ENCODE results near the gene CEP85L.

Gene CEP85L

DNA sequence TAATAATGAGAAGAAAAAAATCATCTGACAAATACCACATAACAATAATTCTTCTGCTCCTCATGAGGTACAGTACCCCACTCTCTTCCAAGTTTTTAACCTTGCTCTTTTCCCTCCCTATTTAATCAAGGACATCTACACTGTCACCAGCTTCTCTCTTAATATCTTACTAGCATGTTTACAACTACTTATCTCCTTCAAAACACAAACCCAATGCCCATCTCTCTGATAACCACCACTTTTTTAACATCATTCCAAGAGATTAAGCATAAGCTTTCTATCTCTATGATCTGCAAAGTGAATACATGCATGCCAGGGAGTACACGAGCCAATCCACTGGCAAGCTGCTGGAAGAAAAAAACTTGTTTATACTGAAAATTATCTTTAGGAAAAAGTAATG, 10.3 kb downstream of the CEP85L start:
- no peak overlapping the region for H3K4me3 ChIP-seq (replicated peaks in 1 of 2; ENCODE audit: low read depth in 2 of 2, low read length in 2 of 2)
- TF ChIP-seq, protein P1, sequence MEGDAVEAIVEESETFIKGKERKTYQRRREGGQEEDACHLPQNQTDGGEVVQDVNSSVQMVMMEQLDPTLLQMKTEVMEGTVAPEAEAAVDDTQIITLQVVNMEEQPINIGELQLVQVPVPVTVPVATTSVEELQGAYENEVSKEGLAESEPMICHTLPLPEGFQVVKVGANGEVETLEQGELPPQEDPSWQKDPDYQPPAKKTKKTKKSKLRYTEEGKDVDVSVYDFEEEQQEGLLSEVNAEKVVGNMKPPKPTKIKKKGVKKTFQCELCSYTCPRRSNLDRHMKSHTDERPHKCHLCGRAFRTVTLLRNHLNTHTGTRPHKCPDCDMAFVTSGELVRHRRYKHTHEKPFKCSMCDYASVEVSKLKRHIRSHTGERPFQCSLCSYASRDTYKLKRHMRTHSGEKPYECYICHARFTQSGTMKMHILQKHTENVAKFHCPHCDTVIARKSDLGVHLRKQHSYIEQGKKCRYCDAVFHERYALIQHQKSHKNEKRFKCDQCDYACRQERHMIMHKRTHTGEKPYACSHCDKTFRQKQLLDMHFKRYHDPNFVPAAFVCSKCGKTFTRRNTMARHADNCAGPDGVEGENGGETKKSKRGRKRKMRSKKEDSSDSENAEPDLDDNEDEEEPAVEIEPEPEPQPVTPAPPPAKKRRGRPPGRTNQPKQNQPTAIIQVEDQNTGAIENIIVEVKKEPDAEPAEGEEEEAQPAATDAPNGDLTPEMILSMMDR (IDR thresholded peaks at IDR 0.05; ENCODE audit: low read depth, low read length), result no peak
- no peak for DNase-seq (ENCODE audit: low read depth in 2 of 2)

GRCh38 chr6:118639054-118639964, 12.1 kb downstream of the CEP85L start:
- TF ChIP-seq, protein P1 (IDR thresholded peaks at IDR 0.05; ENCODE audit: low read depth, low read length), result no peak

DNA sequence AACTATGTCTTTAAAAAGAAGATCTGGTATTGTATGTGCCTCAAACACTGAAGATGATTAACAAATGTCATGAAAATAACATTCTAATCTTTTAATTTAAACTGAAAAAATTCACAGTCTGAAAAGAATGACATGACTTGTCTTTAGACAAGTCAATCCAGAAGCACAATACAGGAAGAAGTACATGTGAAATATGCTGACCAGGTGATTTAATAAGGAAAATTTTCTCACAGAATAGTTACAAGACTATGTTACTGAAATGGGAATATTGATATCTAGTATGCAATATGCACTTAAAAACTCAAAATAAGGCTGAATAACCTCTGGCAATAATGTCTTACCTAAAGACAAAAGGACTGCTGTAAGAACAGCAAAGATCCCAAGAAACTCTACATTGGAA, 13.1 kb downstream of the CEP85L start:
- no peak overlapping the region for H3K4me3 ChIP-seq (replicated peaks in 1 of 2; ENCODE audit: low read depth in 2 of 2, low read length in 2 of 2)
- TF ChIP-seq, protein P1 (IDR thresholded peaks at IDR 0.05; ENCODE audit: low read depth, low read length), result no peak
- no peak for DNase-seq (ENCODE audit: low read depth in 2 of 2)

More at GRCh38 chr6:118639054-118639964, 12.1 kb downstream of the CEP85L start:
- no peak overlapping the region for H3K4me3 ChIP-seq (replicated peaks in 1 of 2; ENCODE audit: low read depth in 2 of 2, low read length in 2 of 2)
- no peak for DNase-seq (ENCODE audit: low read depth in 2 of 2)

DNA sequence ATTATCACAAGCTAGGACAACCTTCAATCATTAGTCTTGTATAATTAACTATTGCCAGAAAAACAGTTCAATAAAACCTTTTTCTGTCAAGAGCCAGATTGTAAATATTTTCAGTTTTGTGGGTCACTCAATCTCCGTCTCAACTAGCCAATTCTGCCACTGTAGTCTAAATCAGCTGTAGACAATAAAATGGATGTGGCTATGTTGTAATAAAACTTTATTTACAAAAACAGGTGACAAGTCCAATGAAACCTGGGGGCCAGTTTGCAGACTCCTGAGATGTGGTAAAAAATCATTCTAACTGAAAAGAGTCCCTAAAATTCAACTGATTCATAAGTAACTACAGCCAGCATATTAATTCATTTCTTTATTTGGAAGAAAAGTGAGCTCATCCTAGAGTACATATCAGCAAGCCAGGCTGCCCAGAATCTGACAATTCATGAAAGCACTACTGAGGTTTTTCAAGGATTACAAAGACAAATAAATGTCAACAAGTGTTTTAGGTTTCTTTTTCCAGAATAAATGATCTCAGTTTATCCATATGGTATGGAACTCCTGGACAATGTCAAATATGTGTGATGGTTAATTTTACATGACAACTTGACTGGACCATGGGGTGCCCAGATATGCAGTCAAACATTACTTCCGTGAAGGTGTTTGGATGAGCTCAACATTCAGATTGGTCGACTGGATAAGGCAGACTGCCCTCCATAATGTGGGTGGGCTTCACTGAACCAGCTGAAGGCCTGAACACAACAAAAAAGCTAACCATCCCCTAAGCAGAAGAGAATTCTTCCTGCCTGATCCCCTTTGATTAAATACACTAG, 15.3 kb downstream of the CEP85L start:
- TF ChIP-seq, protein P1 (IDR thresholded peaks at IDR 0.05; ENCODE audit: low read depth, low read length), result no peak
- no peak for DNase-seq (ENCODE audit: low read depth in 2 of 2)

DNA sequence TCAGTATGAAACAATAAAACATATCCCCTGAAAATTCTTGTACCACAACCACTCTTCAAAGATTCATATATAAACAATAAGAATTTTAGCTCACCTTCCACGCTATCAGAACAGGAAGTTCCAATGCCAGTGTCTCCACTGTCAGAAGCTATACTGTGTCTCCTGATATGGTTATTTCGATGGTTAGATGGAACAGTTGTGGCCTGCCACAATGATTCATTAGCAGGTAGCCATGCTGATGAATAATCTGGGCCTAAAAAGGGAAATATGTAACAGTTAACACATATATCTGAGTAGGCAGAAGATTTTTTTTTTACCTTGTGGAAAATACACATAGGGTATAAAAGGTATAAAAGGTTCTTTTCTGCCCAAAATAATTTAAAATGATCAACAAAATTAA, 19.0 kb downstream of the CEP85L start:
- no peak overlapping the region for H3K4me3 ChIP-seq (replicated peaks in 1 of 2; ENCODE audit: low read depth in 2 of 2, low read length in 2 of 2)
- TF ChIP-seq, protein P1 (IDR thresholded peaks at IDR 0.05; ENCODE audit: low read depth, low read length), result no peak
- DNase-seq (ENCODE audit: low read depth in 2 of 2), result peak in 1 of 2 donors; percentile 15

More for the DNA sequence above, 15.3 kb downstream of the CEP85L start:
- H3K4me3 ChIP-seq (replicated peaks in 1 of 2; ENCODE audit: low read depth in 2 of 2, low read length in 2 of 2), result no peak overlapping the region

DNA sequence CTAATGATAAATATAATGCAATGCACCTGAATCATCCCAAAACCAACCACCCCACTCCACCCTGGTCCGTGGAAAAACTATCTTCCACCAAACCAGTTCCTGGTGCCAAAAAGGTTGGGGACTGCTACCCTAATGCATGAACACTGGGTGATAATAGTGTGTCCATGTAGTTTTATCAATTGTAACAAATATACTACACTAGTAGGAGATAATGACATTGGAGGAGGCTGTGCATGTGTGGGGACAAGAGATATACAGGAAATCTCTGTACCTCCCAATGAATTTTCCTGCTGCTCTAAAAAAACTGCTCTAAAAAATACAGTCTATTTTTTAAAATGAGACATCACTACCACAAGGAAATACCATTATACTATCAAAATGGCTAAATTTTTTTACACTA, 20.5 kb downstream of the CEP85L start:
- TF ChIP-seq, protein P1 (IDR thresholded peaks at IDR 0.05; ENCODE audit: low read depth, low read length), result no peak

More for the DNA sequence above, 20.5 kb downstream of the CEP85L start:
- DNase-seq (ENCODE audit: low read depth in 2 of 2), result no peak
- no peak overlapping the region for H3K4me3 ChIP-seq (replicated peaks in 1 of 2; ENCODE audit: low read depth in 2 of 2, low read length in 2 of 2)

Data from cardiac fibroblast (primary cell).